GM12878 (cell line): Measurements from ENCODE around the gene TACSTD2. TPM values are rescaled to one million over a fixed set of nuclear protein-coding genes. Genes with fewer than 3 reads are reported as not detected.
A peak's percentile ranks its signal among the peaks of the same experiment; 100 is the strongest.

Experiments
- ATAC-seq: fragments of 200-7000 bp; cut with Tn5 transposase; 3 replicates; pipeline ENCODE4 v1.9.1; 2020; ENCODE audit warnings: mild to moderate bottlenecking, moderate library complexity
- BruUV-seq: library from RNA; stranded (reverse); fragments of 400-500 nt; replicated peaks from 2 replicates; lab custom pipeline; 2021; lab: Mats Ljungman, UMichigan
- CTCF ChIA-PET: fragments of 300-600 bp; sonication (Branson Sonifier 250); formaldehyde crosslinking; extraction: SDS; loops from one replicate; lab custom pipeline; 2021; ENCODE audit warnings: inconsistent platforms; lab: Yijun Ruan, JAX
- POLR2A ChIA-PET: fragments of 350-600 bp; formaldehyde crosslinking; extraction: SDS; loops from one replicate; lab custom pipeline; 2021; ENCODE audit warnings: inconsistent platforms; lab: Charles Lee
- RAD21 ChIA-PET: fragments of 300-600 bp; sonication (Branson Sonifier 250); formaldehyde crosslinking; loops from one replicate; lab custom pipeline; 2023; ENCODE audit warnings: antibody characterized with exemption; ENCODE audit not compliant: unreplicated experiment; lab: Charles Lee
- SMC1A ChIA-PET: fragments of 300-600 bp; sonication (Branson Sonifier 250); formaldehyde crosslinking; loops from one replicate; lab custom pipeline; 2023; ENCODE audit not compliant: unreplicated experiment, uncharacterized antibody; lab: Charles Lee
- DNase-seq: peaks from one replicate; pipeline ENCODE4 v3.0.0-alpha.2; 2011; ENCODE audit warnings: low read depth, low spot score
- FAIRE-seq: peaks from 3 replicates; lab custom pipeline; 2011; peaks lifted over from hg19 to GRCh38; lab: Jason Lieb, UNC
- H2AFZ ChIP-seq: 2 replicates; pipeline ENCODE4 v1.6.0; 2011; ENCODE audit warnings: low read depth, low read length, control low read depth; ENCODE audit not compliant: control insufficient read depth
- H3K27ac ChIP-seq: 2 replicates; pipeline ENCODE4 v1.5.1; 2011; ENCODE audit warnings: control low read depth; ENCODE audit not compliant: control insufficient read depth, insufficient read depth
- H3K27me3 ChIP-seq, 2 experiments: replicated peaks in 1 of 2; 2 replicates each; pipeline versions ENCODE4 v1.6.0 to v1.6.1; 2011; ENCODE audit warnings: low read length in 1 of 2; ENCODE audit not compliant: control insufficient read depth in 2 of 2, insufficient read depth in 2 of 2
- H3K36me3 ChIP-seq, 2 experiments: 2 replicates each; pipeline ENCODE4 v1.5.1; 2011; ENCODE audit warnings: low read length in 1 of 2; ENCODE audit not compliant: control insufficient read depth in 2 of 2, insufficient read depth in 2 of 2
- H3K4me1 ChIP-seq: 2 replicates; pipeline ENCODE4 v1.6.1; 2011; ENCODE audit warnings: mild to moderate bottlenecking, low read length, moderate library complexity, mixed read lengths; ENCODE audit not compliant: control insufficient read depth, insufficient read depth
- H3K4me2 ChIP-seq: 2 replicates; pipeline ENCODE4 v1.6.0; 2011; ENCODE audit warnings: control low read depth; ENCODE audit not compliant: control insufficient read depth, insufficient read depth
- H3K4me3 ChIP-seq: fragments of 200-600 bp; sonication (generic); 2 replicates; pipeline ENCODE4 v1.5.1; 2016
- H3K79me2 ChIP-seq: 2 replicates; pipeline ENCODE4 v1.6.0; 2011; ENCODE audit warnings: low read length; ENCODE audit not compliant: control insufficient read depth, insufficient read depth
- H3K9ac ChIP-seq: 2 replicates; pipeline ENCODE4 v1.8.0; 2011; ENCODE audit warnings: low read length, control low read depth, mixed read lengths; ENCODE audit not compliant: control insufficient read depth, insufficient read depth
- H3K9me3 ChIP-seq: replicated peaks from 3 replicates; pipeline ENCODE4 v1.5.1; 2011; ENCODE audit warnings: mild to moderate bottlenecking, low read length; ENCODE audit not compliant: control insufficient read depth, insufficient read depth
- H4K20me1 ChIP-seq: 2 replicates; pipeline ENCODE4 v1.6.0; 2011; ENCODE audit not compliant: control insufficient read depth, insufficient read depth
- IRF4 ChIP-seq: IDR thresholded peaks from 2 replicates; pipeline ENCODE4 v1.6.1; 2011; ENCODE audit warnings: low read depth, low read length
- KDM1A ChIP-seq: fragments of 200-600 bp; sonication (generic); IDR thresholded peaks from 2 replicates; pipeline ENCODE4 v1.6.1; 2016; ENCODE audit warnings: borderline replicate concordance
- PAX8 ChIP-seq: fragments of 450-650 bp; IDR thresholded peaks from 2 replicates; pipeline ENCODE4 v1.6.1; 2017; ENCODE audit warnings: mild to moderate bottlenecking, moderate library complexity
- SIN3A ChIP-seq: IDR thresholded peaks from 2 replicates; pipeline ENCODE4 v1.6.1; 2012; ENCODE audit warnings: low read depth, low read length, improper control_type of control experiment
- SIX5 ChIP-seq: IDR thresholded peaks from 2 replicates; pipeline ENCODE4 v1.6.1; 2011; ENCODE audit warnings: mild to moderate bottlenecking, low read depth, low read length, moderate library complexity; ENCODE audit not compliant: severe bottlenecking
- SMC3 ChIP-seq: IDR thresholded peaks from 2 replicates; pipeline ENCODE4 v1.6.1; 2011; ENCODE audit warnings: low read length, improper control_type of control experiment, borderline replicate concordance
- WGBS: methylation state at CpG from one replicate; pipeline ENCODE4 v1.1.6; 2016; ENCODE audit warnings: low lambda C conversion rate; ENCODE audit not compliant: insufficient replicate concordance, insufficient coverage; ENCODE audit errors: missing lambda C conversion rate; 5-methylcytosine and 5-hydroxymethylcytosine counted together
- in situ Hi-C: fragments of 300-500 bp; cut with MboI; formaldehyde crosslinking; loops from 9 replicates; pipeline ENCODE4 v1.14.3; 2018; ENCODE audit warnings: mixed read lengths
- intact Hi-C: fragments of 100-400 bp; cut with micrococcal nuclease; formaldehyde crosslinking; loops from one replicate; pipeline ENCODE4 v1.14.2; 2022; ENCODE audit not compliant: unreplicated experiment
- polyA plus RNA-seq, 11 experiments: library from polyadenylated mRNA; depleted of rRNA in 4 of 11; unstranded in 6 of 11; stranded (reverse) in 5 of 11; fragments of >200 nt; fragmentation: Nextera tagmentation in 4 of 11; fragmentation: Illumina TruSeq in 1 of 11; extraction: Ambion mirVana in 4 of 11; extraction: Trizol in 1 of 11; gene quantifications; 1 replicate in 1 of 11; 2 replicates in 10 of 11; pipeline versions ENCODE4 v1.2.1 to v1.2.3, GENCODE V29; 2011 to 2016; ENCODE audit warnings: inconsistent platforms in 2 of 11, missing spikeins in 2 of 11, low read depth in 1 of 11
- total RNA-seq, 4 experiments: library from RNA; depleted of rRNA in 3 of 4; stranded (reverse); fragments of >200 nt in 3 of 4; fragmentation: Illumina TruSeq in 1 of 4; extraction: Trizol in 1 of 4; gene quantifications; 2 replicates each; pipeline versions ENCODE4 v1.2.1 to v1.2.3, GENCODE V29; 2013 to 2021
- TF ChIP-seq, protein P1 (sequence below): fragments of 450-650 bp; IDR thresholded peaks from 2 replicates; pipeline ENCODE4 v1.6.1; 2016; ENCODE audit warnings: mild to moderate bottlenecking, moderate library complexity, borderline replicate concordance
- TF ChIP-seq, protein P2 (sequence below): fragments of 450-650 bp; IDR thresholded peaks from 2 replicates; pipeline ENCODE4 v1.6.1; 2016; ENCODE audit warnings: mild to moderate bottlenecking
- TF ChIP-seq, protein P3 (sequence below): IDR thresholded peaks from 2 replicates; pipeline ENCODE4 v1.6.1; 2012; ENCODE audit warnings: mild to moderate bottlenecking, low read depth, low read length
- TF ChIP-seq, protein P4 (sequence below): IDR thresholded peaks from 2 replicates; pipeline ENCODE4 v1.6.1; 2011; ENCODE audit warnings: mild to moderate bottlenecking, low read depth, low read length, moderate library complexity; ENCODE audit not compliant: insufficient replicate concordance

Gene TACSTD2
- total and polyA plus RNA-seq, 10 of the 15 experiments (the other 5 are each of a cell fraction or from before 2014, with no cell fraction given): 0.56 to 9.4 (median 3.7) TPM

DNA sequence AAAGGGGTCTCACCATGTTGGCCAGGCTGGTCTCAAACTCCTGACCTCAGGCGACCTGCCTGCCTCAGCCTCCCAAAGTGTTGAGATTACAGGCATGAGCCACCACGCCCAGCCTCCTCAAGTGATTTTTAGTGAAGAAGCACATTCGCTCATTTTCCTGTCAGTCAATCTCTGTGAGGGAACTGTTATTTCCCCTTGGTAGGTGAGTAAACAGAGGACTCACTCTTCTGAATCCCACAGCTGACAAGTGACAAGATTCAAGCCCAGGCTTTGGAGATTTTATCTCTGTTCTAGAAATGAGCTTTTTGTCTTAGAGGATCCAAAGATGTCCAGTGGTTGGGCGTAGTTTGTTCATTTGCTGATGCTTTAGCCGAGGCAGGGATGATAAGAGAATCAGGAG is 43.9 kb upstream of the TACSTD2 start:
- Histone ChIP-seq H3K4me1 (no peaks in the 10 kb centered on the region), H3K27me3 (no peaks in the 10 kb centered on the region), H4K20me1 (no peaks in the 10 kb centered on the region), H3K36me3 (no peaks in the 10 kb centered on the region), H3K27ac (no peak overlapping the region), H3K9ac (no peak overlapping the region), H3K79me2 (no peaks in the 10 kb centered on the region), H3K9me3 (no peaks in the 10 kb centered on the region), H2AFZ (no peak overlapping the region), H3K4me3 (no peak overlapping the region), H3K4me2 (no peak overlapping the region)
- DNase-seq: no peak
- ChIA-PET RAD21 (interaction anchor here (1.6 kb wide), 1 partner anchor 38 kb away, joined by 3 read pairs; no protein-coding TSS in a partner anchor), SMC1A (interaction anchor here (0.6 to 1.8 kb wide), 2 partner anchors 47 to 72 kb away, joined by 3 to 6 read pairs; no protein-coding TSS in a partner anchor), POLR2A (no interaction called here), CTCF (no interaction called here)
- intact Hi-C loops (no loop called here), in situ Hi-C loops (no loop called here)
- TF ChIP-seq, protein P1, sequence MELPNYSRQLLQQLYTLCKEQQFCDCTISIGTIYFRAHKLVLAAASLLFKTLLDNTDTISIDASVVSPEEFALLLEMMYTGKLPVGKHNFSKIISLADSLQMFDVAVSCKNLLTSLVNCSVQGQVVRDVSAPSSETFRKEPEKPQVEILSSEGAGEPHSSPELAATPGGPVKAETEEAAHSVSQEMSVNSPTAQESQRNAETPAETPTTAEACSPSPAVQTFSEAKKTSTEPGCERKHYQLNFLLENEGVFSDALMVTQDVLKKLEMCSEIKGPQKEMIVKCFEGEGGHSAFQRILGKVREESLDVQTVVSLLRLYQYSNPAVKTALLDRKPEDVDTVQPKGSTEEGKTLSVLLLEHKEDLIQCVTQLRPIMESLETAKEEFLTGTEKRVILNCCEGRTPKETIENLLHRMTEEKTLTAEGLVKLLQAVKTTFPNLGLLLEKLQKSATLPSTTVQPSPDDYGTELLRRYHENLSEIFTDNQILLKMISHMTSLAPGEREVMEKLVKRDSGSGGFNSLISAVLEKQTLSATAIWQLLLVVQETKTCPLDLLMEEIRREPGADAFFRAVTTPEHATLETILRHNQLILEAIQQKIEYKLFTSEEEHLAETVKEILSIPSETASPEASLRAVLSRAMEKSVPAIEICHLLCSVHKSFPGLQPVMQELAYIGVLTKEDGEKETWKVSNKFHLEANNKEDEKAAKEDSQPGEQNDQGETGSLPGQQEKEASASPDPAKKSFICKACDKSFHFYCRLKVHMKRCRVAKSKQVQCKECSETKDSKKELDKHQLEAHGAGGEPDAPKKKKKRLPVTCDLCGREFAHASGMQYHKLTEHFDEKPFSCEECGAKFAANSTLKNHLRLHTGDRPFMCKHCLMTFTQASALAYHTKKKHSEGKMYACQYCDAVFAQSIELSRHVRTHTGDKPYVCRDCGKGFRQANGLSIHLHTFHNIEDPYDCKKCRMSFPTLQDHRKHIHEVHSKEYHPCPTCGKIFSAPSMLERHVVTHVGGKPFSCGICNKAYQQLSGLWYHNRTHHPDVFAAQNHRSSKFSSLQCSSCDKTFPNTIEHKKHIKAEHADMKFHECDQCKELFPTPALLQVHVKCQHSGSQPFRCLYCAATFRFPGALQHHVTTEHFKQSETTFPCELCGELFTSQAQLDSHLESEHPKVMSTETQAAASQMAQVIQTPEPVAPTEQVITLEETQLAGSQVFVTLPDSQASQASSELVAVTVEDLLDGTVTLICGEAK: no peak
- TF ChIP-seq PAX8 (no peak), SMC3 (no peak), IRF4 (no peak), SIX5 (no peak), SIN3A (no peak), KDM1A (no peak)
- TF ChIP-seq, protein P2, sequence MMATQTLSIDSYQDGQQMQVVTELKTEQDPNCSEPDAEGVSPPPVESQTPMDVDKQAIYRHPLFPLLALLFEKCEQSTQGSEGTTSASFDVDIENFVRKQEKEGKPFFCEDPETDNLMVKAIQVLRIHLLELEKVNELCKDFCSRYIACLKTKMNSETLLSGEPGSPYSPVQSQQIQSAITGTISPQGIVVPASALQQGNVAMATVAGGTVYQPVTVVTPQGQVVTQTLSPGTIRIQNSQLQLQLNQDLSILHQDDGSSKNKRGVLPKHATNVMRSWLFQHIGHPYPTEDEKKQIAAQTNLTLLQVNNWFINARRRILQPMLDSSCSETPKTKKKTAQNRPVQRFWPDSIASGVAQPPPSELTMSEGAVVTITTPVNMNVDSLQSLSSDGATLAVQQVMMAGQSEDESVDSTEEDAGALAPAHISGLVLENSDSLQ: peak; percentile 78
- TF ChIP-seq, protein P3, sequence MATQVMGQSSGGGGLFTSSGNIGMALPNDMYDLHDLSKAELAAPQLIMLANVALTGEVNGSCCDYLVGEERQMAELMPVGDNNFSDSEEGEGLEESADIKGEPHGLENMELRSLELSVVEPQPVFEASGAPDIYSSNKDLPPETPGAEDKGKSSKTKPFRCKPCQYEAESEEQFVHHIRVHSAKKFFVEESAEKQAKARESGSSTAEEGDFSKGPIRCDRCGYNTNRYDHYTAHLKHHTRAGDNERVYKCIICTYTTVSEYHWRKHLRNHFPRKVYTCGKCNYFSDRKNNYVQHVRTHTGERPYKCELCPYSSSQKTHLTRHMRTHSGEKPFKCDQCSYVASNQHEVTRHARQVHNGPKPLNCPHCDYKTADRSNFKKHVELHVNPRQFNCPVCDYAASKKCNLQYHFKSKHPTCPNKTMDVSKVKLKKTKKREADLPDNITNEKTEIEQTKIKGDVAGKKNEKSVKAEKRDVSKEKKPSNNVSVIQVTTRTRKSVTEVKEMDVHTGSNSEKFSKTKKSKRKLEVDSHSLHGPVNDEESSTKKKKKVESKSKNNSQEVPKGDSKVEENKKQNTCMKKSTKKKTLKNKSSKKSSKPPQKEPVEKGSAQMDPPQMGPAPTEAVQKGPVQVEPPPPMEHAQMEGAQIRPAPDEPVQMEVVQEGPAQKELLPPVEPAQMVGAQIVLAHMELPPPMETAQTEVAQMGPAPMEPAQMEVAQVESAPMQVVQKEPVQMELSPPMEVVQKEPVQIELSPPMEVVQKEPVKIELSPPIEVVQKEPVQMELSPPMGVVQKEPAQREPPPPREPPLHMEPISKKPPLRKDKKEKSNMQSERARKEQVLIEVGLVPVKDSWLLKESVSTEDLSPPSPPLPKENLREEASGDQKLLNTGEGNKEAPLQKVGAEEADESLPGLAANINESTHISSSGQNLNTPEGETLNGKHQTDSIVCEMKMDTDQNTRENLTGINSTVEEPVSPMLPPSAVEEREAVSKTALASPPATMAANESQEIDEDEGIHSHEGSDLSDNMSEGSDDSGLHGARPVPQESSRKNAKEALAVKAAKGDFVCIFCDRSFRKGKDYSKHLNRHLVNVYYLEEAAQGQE: no peak
- TF ChIP-seq, protein P4, sequence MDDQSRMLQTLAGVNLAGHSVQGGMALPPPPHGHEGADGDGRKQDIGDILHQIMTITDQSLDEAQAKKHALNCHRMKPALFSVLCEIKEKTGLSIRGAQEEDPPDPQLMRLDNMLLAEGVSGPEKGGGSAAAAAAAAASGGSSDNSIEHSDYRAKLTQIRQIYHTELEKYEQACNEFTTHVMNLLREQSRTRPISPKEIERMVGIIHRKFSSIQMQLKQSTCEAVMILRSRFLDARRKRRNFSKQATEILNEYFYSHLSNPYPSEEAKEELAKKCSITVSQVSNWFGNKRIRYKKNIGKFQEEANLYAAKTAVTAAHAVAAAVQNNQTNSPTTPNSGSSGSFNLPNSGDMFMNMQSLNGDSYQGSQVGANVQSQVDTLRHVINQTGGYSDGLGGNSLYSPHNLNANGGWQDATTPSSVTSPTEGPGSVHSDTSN: peak; percentile 34
- BruUV-seq: no TSS peak
- FAIRE-seq: no peak
- 49% methylated on average over 5 of the region's 5 CpGs for WGBS
- no peak for ATAC-seq
